Kidney tubule cell (primary cell): ENCODE results near the gene IRF3.

ENCODE experiments used
- DNase-seq: peaks from one replicate; pipeline ENCODE4 v3.0.0-alpha.2; 2018; ENCODE audit warnings: low spot score

Gene IRF3, protein sequence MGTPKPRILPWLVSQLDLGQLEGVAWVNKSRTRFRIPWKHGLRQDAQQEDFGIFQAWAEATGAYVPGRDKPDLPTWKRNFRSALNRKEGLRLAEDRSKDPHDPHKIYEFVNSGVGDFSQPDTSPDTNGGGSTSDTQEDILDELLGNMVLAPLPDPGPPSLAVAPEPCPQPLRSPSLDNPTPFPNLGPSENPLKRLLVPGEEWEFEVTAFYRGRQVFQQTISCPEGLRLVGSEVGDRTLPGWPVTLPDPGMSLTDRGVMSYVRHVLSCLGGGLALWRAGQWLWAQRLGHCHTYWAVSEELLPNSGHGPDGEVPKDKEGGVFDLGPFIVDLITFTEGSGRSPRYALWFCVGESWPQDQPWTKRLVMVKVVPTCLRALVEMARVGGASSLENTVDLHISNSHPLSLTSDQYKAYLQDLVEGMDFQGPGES

GRCh38 chr19:49665351-49666119 is at the start of gene IRF3, which contains the start of gene BCL2L12:
TSS of gene IRF3 (minus strand) at chr19:49665857. CDS start at chr19:49664838, 1,019 bp downstream.
TSS of gene BCL2L12 (plus strand) at chr19:49665933. CDS start at chr19:49666693, 760 bp downstream.
- DNase-seq = peak; percentile 97

- no peak for DNase-seq
Measured at GRCh38 chr19:49713236-49713845, 47.7 kb upstream of the IRF3 start.

DNA sequence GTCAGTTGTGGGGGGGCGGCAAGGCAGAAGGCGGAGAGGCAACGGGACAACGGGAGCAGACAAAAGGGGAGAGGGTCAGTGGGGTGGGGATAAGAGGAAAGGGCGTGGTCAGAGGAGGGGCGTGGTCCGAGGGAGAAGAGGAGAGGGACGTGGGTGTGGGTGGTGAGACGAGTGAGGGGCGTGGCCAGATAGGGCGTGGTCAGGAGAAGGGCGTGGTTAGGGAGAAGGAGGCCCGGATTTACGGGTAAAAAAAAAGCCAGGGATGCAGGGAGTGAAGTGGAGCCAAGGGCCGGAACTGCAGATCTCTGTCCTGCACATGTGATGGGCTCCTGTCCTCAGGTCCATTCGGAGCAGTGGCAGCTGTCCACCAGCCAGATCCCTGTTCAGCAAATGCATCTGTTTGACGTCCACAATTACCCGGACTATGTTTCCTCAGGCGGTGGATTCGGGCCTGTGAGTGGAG is 46.8 kb upstream of the IRF3 start:
- no peak for DNase-seq

- peak; percentile 67 for DNase-seq
Measured at GRCh38 chr19:49710372-49710951, 44.8 kb upstream of the IRF3 start.

- DNase-seq = no peak
Measured at GRCh38 chr19:49705919-49706318, 40.3 kb upstream of the IRF3 start.

DNA sequence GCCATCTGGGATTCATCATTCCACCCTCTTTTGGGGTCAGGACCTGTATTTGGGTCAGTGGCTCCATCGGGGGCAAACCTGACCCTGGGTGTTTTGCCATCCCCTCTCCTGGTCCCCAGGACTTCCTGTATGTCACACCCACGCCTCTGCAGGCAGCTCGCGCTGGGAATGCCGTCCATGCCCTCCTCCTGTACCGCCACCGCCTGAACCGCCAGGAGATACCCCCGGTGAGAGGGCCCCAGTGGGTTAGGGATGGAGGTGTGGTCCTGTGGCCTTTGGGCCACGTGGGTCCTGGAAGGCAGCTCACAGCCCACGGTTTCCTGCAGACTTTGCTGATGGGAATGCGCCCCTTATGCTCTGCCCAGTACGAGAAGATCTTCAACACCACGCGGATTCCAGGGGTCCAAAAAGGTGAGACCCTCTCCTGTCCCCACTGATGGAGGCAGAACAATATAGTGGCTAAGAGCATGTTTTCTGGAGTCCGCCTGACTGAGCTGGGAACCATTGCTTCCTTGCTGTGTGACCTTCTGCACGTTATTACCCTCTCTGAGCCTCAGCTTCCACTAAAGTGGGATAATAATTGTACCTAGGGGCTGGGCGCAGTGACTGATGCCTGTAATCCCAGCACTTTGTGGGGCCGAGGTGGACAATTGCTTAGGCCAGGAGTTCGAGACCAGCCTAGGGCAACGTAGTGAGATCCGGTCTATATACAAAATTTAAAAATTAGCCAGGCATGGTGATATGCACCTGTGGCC is 39.4 kb upstream of the IRF3 start:
- DNase-seq = no peak

DNA sequence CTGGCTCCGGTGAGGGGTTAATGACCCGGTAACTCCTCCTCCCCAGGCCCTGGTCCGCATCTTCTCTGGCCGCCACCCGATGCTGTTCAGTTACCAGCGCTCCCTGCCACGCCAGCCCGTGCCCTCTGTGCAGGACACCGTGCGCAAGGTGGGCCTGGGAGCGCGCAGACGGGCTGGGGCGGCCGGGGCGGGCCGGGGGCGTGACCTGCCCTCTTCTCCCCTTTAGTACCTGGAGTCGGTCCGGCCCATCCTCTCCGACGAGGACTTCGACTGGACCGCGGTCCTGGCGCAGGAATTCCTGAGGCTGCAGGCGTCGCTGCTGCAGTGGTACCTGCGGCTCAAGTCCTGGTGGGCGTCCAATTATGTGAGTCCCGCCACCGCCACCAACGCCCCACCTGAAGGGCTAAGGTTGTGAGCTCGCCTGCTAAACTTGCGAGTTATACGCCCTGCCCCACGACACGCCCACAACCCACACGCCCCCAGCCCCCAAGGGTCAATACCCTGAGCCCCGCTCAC is 35.7 kb upstream of the IRF3 start:
- DNase-seq = no peak

- DNase-seq = no peak
Measured at GRCh38 chr19:49700563-49700962, 34.9 kb upstream of the IRF3 start.

GRCh38 chr19:49699364-49699763 is 33.7 kb upstream of the IRF3 start:
- no peak for DNase-seq

- DNase-seq = no peak
Measured at GRCh38 chr19:49696865-49697264, 31.2 kb upstream of the IRF3 start.

DNA sequence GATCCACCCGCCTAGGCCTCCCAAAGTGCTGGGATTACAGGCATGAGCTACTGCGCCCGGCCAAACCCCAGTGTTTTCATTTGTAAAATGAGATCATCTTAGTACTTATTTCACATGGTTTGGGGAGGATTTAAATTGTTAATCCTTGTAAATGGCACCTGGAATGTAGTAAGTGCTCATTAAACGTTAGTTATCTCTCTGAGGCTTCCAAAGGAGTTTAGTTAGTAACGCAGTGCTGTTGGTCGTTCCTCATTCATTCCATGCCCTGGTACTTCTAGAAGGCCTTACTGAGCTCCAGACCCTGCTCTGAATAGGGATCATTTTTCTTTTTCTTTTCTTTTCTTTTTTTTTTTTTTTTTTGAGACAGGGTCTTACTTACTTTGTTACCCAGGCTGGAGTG is 30.5 kb upstream of the IRF3 start:
- DNase-seq = no peak

- DNase-seq = no peak
Measured at GRCh38 chr19:49692147-49692506, 26.5 kb upstream of the IRF3 start.

DNA sequence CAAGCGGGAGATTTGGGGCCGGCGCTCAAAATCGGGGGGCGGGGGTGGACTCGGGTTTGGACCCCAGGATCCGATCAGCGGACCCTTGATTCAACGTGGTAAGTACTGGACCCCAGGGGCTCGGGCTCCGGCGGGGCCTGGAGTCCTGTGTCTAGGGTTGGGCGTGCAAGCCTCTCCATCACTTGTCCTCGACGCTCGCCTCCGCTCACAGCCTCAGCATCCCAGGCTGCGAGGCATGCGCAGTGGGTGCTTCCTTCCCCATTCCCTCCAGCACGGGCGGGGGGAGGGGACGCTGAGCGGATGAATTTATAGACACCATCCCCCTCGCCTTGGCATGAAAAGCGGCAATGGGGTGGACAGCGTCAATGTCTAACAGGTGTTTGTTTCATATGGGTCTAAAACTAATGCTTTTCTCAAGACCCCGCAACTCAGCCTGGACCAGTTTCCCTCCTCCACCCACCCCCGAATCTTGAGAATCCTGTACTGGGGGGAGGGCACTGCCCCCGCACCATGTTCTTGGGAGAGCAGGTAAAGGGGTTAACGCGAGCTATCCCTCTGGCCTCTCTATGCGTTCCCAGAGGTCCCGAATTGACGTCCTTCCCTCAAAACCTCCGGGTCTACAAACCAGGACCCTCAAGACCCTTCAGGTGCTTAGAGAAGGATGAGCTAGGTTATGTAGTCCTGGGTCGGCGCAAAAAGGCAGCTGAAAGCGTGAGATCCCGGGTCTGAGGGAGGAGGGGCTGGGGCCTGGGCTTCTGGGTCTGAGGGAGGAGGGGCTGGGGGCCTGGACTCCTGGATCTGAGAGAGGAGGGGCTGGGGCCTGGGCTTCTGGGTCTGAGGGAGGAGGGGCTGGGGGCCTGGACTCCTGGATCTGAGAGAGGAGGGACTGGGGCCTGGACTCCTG is 25.8 kb upstream of the IRF3 start:
- peak; percentile 37 for DNase-seq

DNA sequence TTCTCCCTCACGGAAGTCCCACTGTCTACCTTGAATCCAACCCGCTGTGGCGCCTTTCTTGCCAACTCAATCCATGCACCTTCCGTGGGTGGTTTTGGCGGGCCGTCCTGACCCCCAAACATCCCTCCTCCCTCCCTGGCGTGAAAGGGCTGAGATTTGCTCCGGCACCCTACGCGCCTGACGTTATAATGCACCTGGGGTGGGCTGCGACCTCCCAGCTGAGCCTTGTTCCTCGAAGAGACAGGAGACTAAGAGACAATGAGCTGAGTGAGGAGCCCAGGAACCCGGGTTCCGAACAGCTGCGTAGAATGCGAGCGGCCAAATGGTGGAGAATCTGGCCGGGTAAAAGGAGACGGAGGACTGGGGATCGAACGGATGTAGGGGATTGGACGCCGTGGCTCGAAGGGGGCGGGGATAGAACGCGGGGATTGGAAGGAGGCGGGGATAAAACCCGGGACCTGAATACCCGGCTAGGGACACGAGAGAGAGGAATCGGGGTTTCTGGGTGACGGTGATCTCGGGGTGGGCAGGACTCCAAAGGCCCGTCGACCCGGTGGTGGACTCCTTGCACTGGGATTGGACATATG is 25.1 kb upstream of the IRF3 start, which contains the start of gene CPT1C:
TSS of gene CPT1C (plus strand) at position 461 of the 587 bp plus-strand sequence. CDS start 1,137 bp downstream, outside the sequence.
- DNase-seq = peak; percentile 61

GRCh38 chr19:49690079-49690655 is 24.5 kb upstream of the IRF3 start:
- DNase-seq = no peak

DNA sequence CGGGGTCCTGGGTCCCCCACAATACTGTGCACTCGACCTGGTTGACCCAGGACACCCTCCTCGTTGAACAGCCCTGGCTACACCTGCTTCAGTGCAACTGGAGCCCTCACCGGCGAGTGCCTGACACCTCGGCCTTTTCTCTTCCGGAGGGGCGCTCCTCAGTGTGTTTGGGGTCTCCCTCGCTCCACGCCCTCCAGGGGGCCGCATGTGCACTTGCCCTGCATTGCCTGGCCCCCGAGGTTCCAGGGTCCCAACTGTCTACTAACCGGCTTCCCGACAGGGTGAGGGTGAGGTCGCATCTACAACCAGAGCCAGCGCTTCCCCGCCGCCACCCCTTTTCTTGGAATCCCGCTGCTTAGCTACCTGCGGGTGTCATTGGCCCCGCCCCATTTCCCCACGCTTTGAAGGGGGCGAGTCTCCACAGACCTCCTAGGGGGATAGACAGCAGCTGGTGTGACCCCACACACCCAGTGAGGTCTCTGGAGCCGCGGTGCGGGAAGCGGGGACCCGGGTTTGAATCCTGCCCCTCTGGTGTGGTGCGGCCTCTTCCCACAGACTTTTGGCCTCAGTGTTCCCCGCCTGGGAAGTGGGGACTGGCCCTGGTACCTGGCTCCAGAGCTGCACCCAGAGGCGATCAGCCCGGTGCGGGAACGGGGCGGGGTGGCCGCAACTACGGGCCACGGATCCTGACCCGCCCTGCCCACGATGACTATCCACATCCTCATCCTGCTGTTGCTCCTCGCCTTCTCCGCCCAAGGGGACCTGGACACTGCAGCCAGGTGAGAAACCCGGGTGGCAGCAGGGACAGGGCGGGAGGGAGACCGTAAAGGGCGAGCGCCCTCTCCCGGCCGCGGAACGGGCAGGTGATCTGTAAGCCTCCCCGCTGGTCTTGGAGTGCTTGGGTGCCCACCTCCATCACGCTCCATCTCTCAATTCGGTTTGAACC is 23.7 kb upstream of the IRF3 start, which contains the start of gene ADM5:
TSS of gene ADM5 (plus strand) at position 462 of the 946 bp plus-strand sequence. CDS start at position 706, 244 bp downstream.
- DNase-seq = peak; percentile 55

DNA sequence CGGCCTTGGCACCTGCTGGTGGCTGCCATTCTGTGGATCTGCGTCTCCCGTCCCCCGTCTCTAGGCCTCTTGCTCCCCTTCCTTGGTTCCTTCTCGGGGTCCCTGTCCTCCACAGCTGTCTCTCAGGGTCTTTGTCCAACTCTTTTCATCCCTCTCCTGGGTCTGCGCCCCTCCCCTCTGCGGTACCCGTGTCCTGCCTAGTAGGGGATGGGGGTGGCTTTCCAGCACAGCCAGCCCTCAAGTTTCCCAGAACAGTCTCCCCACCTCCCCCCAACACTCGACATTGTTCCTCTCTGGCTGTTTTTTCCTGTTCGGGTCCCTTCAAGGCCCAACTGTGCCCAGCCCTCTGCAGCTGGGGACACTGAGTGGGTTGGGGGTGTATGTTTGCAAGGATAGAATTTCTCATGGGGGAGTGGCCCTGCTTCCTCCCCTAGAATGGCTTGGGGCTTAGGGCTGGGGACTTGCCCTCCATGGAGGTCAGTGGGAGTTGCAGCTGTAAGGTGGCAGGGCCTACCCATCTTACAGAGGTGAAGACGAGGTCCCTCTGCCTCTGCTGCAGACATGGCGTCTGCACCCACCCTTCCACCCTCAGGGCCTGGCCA is 23.0 kb upstream of the IRF3 start:
- DNase-seq = no peak
